H9 (cell line): ENCODE measurements around the gene GPR87. TPM values are rescaled to one million over a fixed set of nuclear protein-coding genes. Genes with fewer than 3 reads are reported as not detected.

Experiments used
- DNase-seq: peaks from one replicate; pipeline ENCODE4 v3.0.0-alpha.2; 2017
- H2AFZ ChIP-seq: one replicate; pipeline ENCODE4 v1.6.1; 2013; ENCODE audit warnings: mild to moderate bottlenecking, low read length, control low read depth, moderate library complexity
- H2AK5ac ChIP-seq: 2 replicates; pipeline ENCODE4 v1.6.1; 2013; ENCODE audit warnings: low read length, control low read depth, mixed read lengths; ENCODE audit not compliant: insufficient read length
- H2BK120ac ChIP-seq: one replicate; pipeline ENCODE4 v1.6.1; 2013; ENCODE audit warnings: low read depth, mild to moderate bottlenecking, low read length, control low read depth, inconsistent platforms; ENCODE audit not compliant: poor library complexity, severe bottlenecking
- H2BK12ac ChIP-seq: 2 replicates; pipeline ENCODE4 v1.6.1; 2013; ENCODE audit warnings: low read length, control low read depth, mixed read lengths, low read depth; ENCODE audit not compliant: insufficient read length
- H2BK15ac ChIP-seq: 2 replicates; pipeline ENCODE4 v1.6.1; 2013; ENCODE audit warnings: low read depth, low read length, control low read depth
- H2BK20ac ChIP-seq: one replicate; pipeline ENCODE4 v1.6.1; 2013; ENCODE audit warnings: low read depth, mild to moderate bottlenecking, low read length, control low read depth, inconsistent platforms; ENCODE audit not compliant: poor library complexity, severe bottlenecking
- H2BK5ac ChIP-seq: 2 replicates; pipeline ENCODE4 v1.6.1; 2013; ENCODE audit warnings: low read length, control low read depth, mixed read lengths; ENCODE audit not compliant: insufficient read length
- H3K14ac ChIP-seq: 2 replicates; pipeline ENCODE4 v1.6.1; 2013; ENCODE audit warnings: low read length, control low read depth; ENCODE audit not compliant: insufficient read depth
- H3K18ac ChIP-seq: 2 replicates; pipeline ENCODE4 v1.6.1; 2013; ENCODE audit warnings: low read depth, mild to moderate bottlenecking, mixed read lengths, low read length, control low read depth; ENCODE audit not compliant: insufficient read length
- H3K23ac ChIP-seq: 2 replicates; pipeline ENCODE4 v1.6.1; 2013; ENCODE audit warnings: low read length, control low read depth, mixed read lengths, low read depth; ENCODE audit not compliant: insufficient read length
- H3K23me2 ChIP-seq: 2 replicates; pipeline ENCODE4 v1.6.1; 2013; ENCODE audit warnings: low read depth, mild to moderate bottlenecking, mixed read lengths, low read length, control low read depth; ENCODE audit not compliant: insufficient read length, poor library complexity, severe bottlenecking
- H3K27ac ChIP-seq: 2 replicates; pipeline ENCODE4 v1.5.1; 2013; ENCODE audit warnings: low read length, control low read depth, mixed read lengths, low read depth; ENCODE audit not compliant: insufficient read length
- H3K27me3 ChIP-seq: 2 replicates; pipeline ENCODE4 v1.6.1; 2013; ENCODE audit warnings: low read length, control low read depth, inconsistent platforms; ENCODE audit not compliant: insufficient read depth
- H3K4ac ChIP-seq: 2 replicates; pipeline ENCODE4 v1.6.1; 2013; ENCODE audit warnings: low read depth, mild to moderate bottlenecking, control low read depth, inconsistent platforms, low read length, moderate library complexity
- H3K4me1 ChIP-seq: 2 replicates; pipeline ENCODE4 v1.6.1; 2013; ENCODE audit warnings: low read length, control low read depth, inconsistent platforms; ENCODE audit not compliant: insufficient read depth
- H3K4me2 ChIP-seq: 2 replicates; pipeline ENCODE4 v1.6.1; 2013; ENCODE audit warnings: low read length, control low read depth, mixed read lengths; ENCODE audit not compliant: insufficient read length, insufficient read depth
- H3K56ac ChIP-seq: 2 replicates; pipeline ENCODE4 v1.6.1; 2013; ENCODE audit warnings: low read depth, mild to moderate bottlenecking, mixed read lengths, low read length, control low read depth; ENCODE audit not compliant: insufficient read length
- H3K79me1 ChIP-seq: 2 replicates; pipeline ENCODE4 v1.6.1; 2013; ENCODE audit warnings: low read depth, mild to moderate bottlenecking, moderate library complexity, low read length, control low read depth, inconsistent platforms; ENCODE audit not compliant: insufficient read depth, poor library complexity, severe bottlenecking
- H3K79me2 ChIP-seq: 2 replicates; pipeline ENCODE4 v1.6.1; 2013; ENCODE audit warnings: low read length, control low read depth, inconsistent platforms; ENCODE audit not compliant: insufficient read depth
- H3K9ac ChIP-seq: 2 replicates; pipeline ENCODE4 v1.6.1; 2013; ENCODE audit warnings: low read length, control low read depth, mixed read lengths; ENCODE audit not compliant: insufficient read length; ENCODE audit errors: extremely low read depth
- H3K9me3 ChIP-seq: one replicate; pipeline ENCODE4 v1.6.1; 2013; ENCODE audit warnings: low read depth, low read length, inconsistent platforms; ENCODE audit not compliant: control insufficient read depth
- H3T11ph ChIP-seq: one replicate; pipeline ENCODE4 v1.6.1; 2013; ENCODE audit warnings: mild to moderate bottlenecking, low read length, control low read depth, inconsistent platforms
- H4K20me1 ChIP-seq: one replicate; pipeline ENCODE4 v1.6.1; 2013; ENCODE audit not compliant: control insufficient read depth, insufficient read length, insufficient read depth
- H4K5ac ChIP-seq: 2 replicates; pipeline ENCODE4 v1.6.1; 2013; ENCODE audit warnings: low read depth, mild to moderate bottlenecking, mixed read lengths, low read length, control low read depth; ENCODE audit not compliant: insufficient read length
- H4K8ac ChIP-seq: replicated peaks from 2 replicates; pipeline ENCODE4 v1.6.1; 2013; ENCODE audit warnings: low read length, control low read depth, mixed read lengths, low read depth; ENCODE audit not compliant: insufficient read length
- H4K91ac ChIP-seq: 2 replicates; pipeline ENCODE4 v1.6.1; 2013; ENCODE audit warnings: low read depth, mild to moderate bottlenecking, moderate library complexity, mixed read lengths, low read length, control low read depth; ENCODE audit not compliant: insufficient read length
- H3K27ac Mint-ChIP-seq, 3 experiments: 2 replicates in 2 of 3; 3 replicates in 1 of 3; pipeline ENCODE4 v1.8.0; 2020 to 2021; ENCODE audit warnings: mixed read lengths in 3 of 3, mild to moderate bottlenecking in 1 of 3, moderate library complexity in 1 of 3
- H3K27me3 Mint-ChIP-seq: 2 replicates; pipeline ENCODE4 v1.8.0; 2021; ENCODE audit warnings: low read depth, mild to moderate bottlenecking, moderate library complexity, mixed read lengths
- H3K36me3 Mint-ChIP-seq, 3 experiments: 2 replicates in 2 of 3; 3 replicates in 1 of 3; pipeline ENCODE4 v1.8.0; 2020 to 2021; ENCODE audit warnings: low read depth in 3 of 3, mixed read lengths in 3 of 3; ENCODE audit not compliant: insufficient read depth in 1 of 3
- H3K4me1 Mint-ChIP-seq, 2 experiments: 2 replicates each; pipeline ENCODE4 v1.8.0; 2020; ENCODE audit warnings: mixed read lengths in 2 of 2
- H3K4me3 Mint-ChIP-seq, 2 experiments: 2 replicates in 1 of 2; 3 replicates in 1 of 2; pipeline ENCODE4 v1.8.0; 2020 to 2021; ENCODE audit warnings: mild to moderate bottlenecking in 2 of 2, mixed read lengths in 2 of 2, moderate library complexity in 1 of 2
- H3K9me3 Mint-ChIP-seq, 2 experiments: 2 replicates in 1 of 2; 3 replicates in 1 of 2; pipeline ENCODE4 v1.8.0; 2020; ENCODE audit warnings: mild to moderate bottlenecking in 2 of 2, mixed read lengths in 2 of 2, moderate library complexity in 1 of 2
- CTCF ChIP-seq: fragments of 200-600 bp; sonication (generic); conservative IDR thresholded peaks from 3 replicates; pipeline ENCODE4 v1.8.0; 2021; ENCODE audit warnings: antibody characterized with exemption, mild to moderate bottlenecking
- WGBS: extraction: QIAGEN DNeasy Blood & Tissue Kit; methylation state at CpG from one replicate; pipeline ENCODE4 v1.1.7; 2013; ENCODE audit warnings: missing lambda C conversion rate, low lambda C conversion rate, mixed read lengths; ENCODE audit not compliant: insufficient read length; ENCODE audit errors: extremely low coverage; 5-methylcytosine and 5-hydroxymethylcytosine counted together
- total RNA-seq: library from RNA; stranded (reverse); gene quantifications from 2 replicates; pipeline ENCODE4 v1.2.1, GENCODE V29; 2021

GPR87 gene
- total RNA-seq, 1 experiment from 2014 or later = 0.33 TPM

GRCh38 chr3:151282921-151283320 is 33.7 kb downstream of the GPR87 start:
- peaks cover 5% of the 10 kb centered on the region in 2 experiments for H3K4me1 Mint-ChIP-seq
- Histone ChIP-seq H4K91ac (no peak overlapping the region), H3K18ac (no peak overlapping the region), H3K9ac (no peak overlapping the region), H2BK120ac (no peak overlapping the region), H2AK5ac (no peak overlapping the region), H4K8ac (no peak overlapping the region), H2BK5ac (no peak overlapping the region), H3K79me1 (no peaks in the 10 kb centered on the region), H2BK15ac (no peak overlapping the region), H3K4me2 (no peak overlapping the region), H3K23me2 (no peaks in the 10 kb centered on the region), H3K4ac (no peak overlapping the region), H3K27me3 (no peaks in the 10 kb centered on the region), H2BK12ac (no peak overlapping the region), H4K20me1 (no peaks in the 10 kb centered on the region), H2BK20ac (no peak overlapping the region), H3K56ac (no peak overlapping the region), H3K23ac (no peak overlapping the region), H2AFZ (no peak overlapping the region), H3K14ac (no peak overlapping the region), H3K9me3 (no peaks in the 10 kb centered on the region), H3K27ac (no peak overlapping the region), H3K79me2 (no peaks in the 10 kb centered on the region), H4K5ac (no peak overlapping the region), H3K4me1 (no peaks in the 10 kb centered on the region; the same call in 1 of the 2 replicates), H3T11ph (no peak overlapping the region)
- DNase-seq = no peak
- H3K27me3 Mint-ChIP-seq = no peaks in the 10 kb centered on the region
- H3K36me3 Mint-ChIP-seq = no peaks in the 10 kb centered on the region
- TF ChIP-seq CTCF = peak; percentile 81
- no peak overlapping the region for H3K4me3 Mint-ChIP-seq
- WGBS = no CpG with 5 or more reads among the region's 1 CpG
- no peaks in the 10 kb centered on the region for H3K9me3 Mint-ChIP-seq
- H3K27ac Mint-ChIP-seq = no peak overlapping the region
